HL-60 (cell line): Measurements from ENCODE around the gene NACC2.

Experiments used
- DNase-seq, 2 experiments: peaks; one replicate each; pipeline ENCODE4 v3.0.0-alpha.2; 2010 to 2020; ENCODE audit warnings: low read depth in 1 of 2, low spot score in 1 of 2
- H3K27ac ChIP-seq: fragments of 250-450 bp; sonication (Bioruptor Pico); replicated peaks from 2 replicates; pipeline ENCODE4 v1.5.1; 2020; ENCODE audit warnings: mild to moderate bottlenecking, moderate library complexity
- H3K27me3 ChIP-seq: fragments of 250-450 bp; sonication (Bioruptor Pico); 2 replicates; pipeline ENCODE4 v1.5.1; 2021; ENCODE audit warnings: mild to moderate bottlenecking, moderate library complexity; ENCODE audit not compliant: insufficient read depth, poor library complexity, severe bottlenecking
- H3K4me3 ChIP-seq: replicated peaks from 2 replicates; pipeline ENCODE4 v1.5.1; 2011; ENCODE audit warnings: mild to moderate bottlenecking, control low read depth, low read length; ENCODE audit not compliant: insufficient read depth
- GABPA ChIP-seq: IDR thresholded peaks from 2 replicates; pipeline ENCODE4 v1.6.1; 2012; ENCODE audit warnings: low read depth
- POLR2AphosphoS5 ChIP-seq: IDR thresholded peaks from 2 replicates; pipeline ENCODE4 v1.6.1; 2012; ENCODE audit warnings: low read depth
- SPI1 ChIP-seq: IDR thresholded peaks from 2 replicates; pipeline ENCODE4 v1.6.1; 2012; ENCODE audit warnings: low read depth, mild to moderate bottlenecking, borderline replicate concordance
- TF ChIP-seq, protein P1 (sequence below): IDR thresholded peaks from 2 replicates; pipeline ENCODE4 v1.6.1; 2012; ENCODE audit warnings: low read depth; ENCODE audit not compliant: insufficient replicate concordance
- TF ChIP-seq, protein P2 (sequence below): IDR thresholded peaks from one replicate; pipeline ENCODE4 v1.5.1; 2011; ENCODE audit warnings: low read length, control low read depth, inconsistent platforms; ENCODE audit not compliant: insufficient read depth

NACC2 gene

GRCh38 chr9:136133959-136134484, 38.9 kb upstream of the NACC2 start:
- no peak overlapping the region for H3K4me3 ChIP-seq
- H3K27ac ChIP-seq: no peak overlapping the region
- peaks cover 48% of the 10 kb centered on the region for H3K27me3 ChIP-seq
- DNase-seq: no peak
- TF ChIP-seq, protein P1, sequence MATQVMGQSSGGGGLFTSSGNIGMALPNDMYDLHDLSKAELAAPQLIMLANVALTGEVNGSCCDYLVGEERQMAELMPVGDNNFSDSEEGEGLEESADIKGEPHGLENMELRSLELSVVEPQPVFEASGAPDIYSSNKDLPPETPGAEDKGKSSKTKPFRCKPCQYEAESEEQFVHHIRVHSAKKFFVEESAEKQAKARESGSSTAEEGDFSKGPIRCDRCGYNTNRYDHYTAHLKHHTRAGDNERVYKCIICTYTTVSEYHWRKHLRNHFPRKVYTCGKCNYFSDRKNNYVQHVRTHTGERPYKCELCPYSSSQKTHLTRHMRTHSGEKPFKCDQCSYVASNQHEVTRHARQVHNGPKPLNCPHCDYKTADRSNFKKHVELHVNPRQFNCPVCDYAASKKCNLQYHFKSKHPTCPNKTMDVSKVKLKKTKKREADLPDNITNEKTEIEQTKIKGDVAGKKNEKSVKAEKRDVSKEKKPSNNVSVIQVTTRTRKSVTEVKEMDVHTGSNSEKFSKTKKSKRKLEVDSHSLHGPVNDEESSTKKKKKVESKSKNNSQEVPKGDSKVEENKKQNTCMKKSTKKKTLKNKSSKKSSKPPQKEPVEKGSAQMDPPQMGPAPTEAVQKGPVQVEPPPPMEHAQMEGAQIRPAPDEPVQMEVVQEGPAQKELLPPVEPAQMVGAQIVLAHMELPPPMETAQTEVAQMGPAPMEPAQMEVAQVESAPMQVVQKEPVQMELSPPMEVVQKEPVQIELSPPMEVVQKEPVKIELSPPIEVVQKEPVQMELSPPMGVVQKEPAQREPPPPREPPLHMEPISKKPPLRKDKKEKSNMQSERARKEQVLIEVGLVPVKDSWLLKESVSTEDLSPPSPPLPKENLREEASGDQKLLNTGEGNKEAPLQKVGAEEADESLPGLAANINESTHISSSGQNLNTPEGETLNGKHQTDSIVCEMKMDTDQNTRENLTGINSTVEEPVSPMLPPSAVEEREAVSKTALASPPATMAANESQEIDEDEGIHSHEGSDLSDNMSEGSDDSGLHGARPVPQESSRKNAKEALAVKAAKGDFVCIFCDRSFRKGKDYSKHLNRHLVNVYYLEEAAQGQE: no peak
- TF ChIP-seq GABPA: no peak
- no peak for TF ChIP-seq SPI1
- no peak for TF ChIP-seq POLR2AphosphoS5
- TF ChIP-seq, protein P2, sequence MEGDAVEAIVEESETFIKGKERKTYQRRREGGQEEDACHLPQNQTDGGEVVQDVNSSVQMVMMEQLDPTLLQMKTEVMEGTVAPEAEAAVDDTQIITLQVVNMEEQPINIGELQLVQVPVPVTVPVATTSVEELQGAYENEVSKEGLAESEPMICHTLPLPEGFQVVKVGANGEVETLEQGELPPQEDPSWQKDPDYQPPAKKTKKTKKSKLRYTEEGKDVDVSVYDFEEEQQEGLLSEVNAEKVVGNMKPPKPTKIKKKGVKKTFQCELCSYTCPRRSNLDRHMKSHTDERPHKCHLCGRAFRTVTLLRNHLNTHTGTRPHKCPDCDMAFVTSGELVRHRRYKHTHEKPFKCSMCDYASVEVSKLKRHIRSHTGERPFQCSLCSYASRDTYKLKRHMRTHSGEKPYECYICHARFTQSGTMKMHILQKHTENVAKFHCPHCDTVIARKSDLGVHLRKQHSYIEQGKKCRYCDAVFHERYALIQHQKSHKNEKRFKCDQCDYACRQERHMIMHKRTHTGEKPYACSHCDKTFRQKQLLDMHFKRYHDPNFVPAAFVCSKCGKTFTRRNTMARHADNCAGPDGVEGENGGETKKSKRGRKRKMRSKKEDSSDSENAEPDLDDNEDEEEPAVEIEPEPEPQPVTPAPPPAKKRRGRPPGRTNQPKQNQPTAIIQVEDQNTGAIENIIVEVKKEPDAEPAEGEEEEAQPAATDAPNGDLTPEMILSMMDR: no peak

- TF ChIP-seq POLR2AphosphoS5 (no peak), GABPA (no peak), SPI1 (no peak)
- TF ChIP-seq, protein P1: no peak
- TF ChIP-seq, protein P2: no peak
- DNase-seq: peak in 1 of 2 experiments; percentile 34
- Histone ChIP-seq H3K4me3 (no peak overlapping the region), H3K27me3 (peaks cover 51% of the 10 kb centered on the region), H3K27ac (no peak overlapping the region)
These were observed 38.3 kb upstream of the NACC2 start for GRCh38 chr9:136133191-136133958.

GRCh38 chr9:136132512-136133050, 37.5 kb upstream of the NACC2 start:
- no peak overlapping the region for H3K4me3 ChIP-seq
- peaks cover 52% of the 10 kb centered on the region for H3K27me3 ChIP-seq
- TF ChIP-seq POLR2AphosphoS5 (no peak), SPI1 (no peak)
- TF ChIP-seq, protein P2: no peak
- TF ChIP-seq, protein P1: no peak
- no peak for DNase-seq
- no peak overlapping the region for H3K27ac ChIP-seq
